MM.1S (cell line): ENCODE results near the gene G3BP1.
A peak's percentile ranks its signal among the peaks of the same experiment; 100 is the strongest.
"Not testable (repeated sequence)": the region's sequence is repeated elsewhere in the genome, so short reads cannot be mapped to it uniquely, and the experiment has no call there.

Experiments used
- DNase-seq: peaks from one replicate; pipeline ENCODE4 v3.0.0-alpha.2; 2015
- H2AFZ ChIP-seq: fragments of 300-600 bp; sonication (generic); 2 replicates; pipeline ENCODE4 v1.6.0; 2016; ENCODE audit warnings: antibody characterized with exemption, low read length
- H3F3A ChIP-seq: fragments of 300-600 bp; sonication (generic); 2 replicates; pipeline ENCODE4 v1.6.1; 2016; ENCODE audit warnings: mild to moderate bottlenecking, antibody characterized with exemption, low read length, moderate library complexity, mixed read lengths; ENCODE audit not compliant: insufficient read depth
- H3K27ac ChIP-seq: fragments of 300-600 bp; sonication (generic); 2 replicates; pipeline ENCODE4 v1.5.1; 2016; ENCODE audit warnings: mild to moderate bottlenecking, low read length
- H3K27me3 ChIP-seq: fragments of 300-600 bp; sonication (generic); replicated peaks from 2 replicates; pipeline ENCODE4 v1.6.0; 2016; ENCODE audit warnings: low read length; ENCODE audit not compliant: insufficient read depth
- H3K36me3 ChIP-seq: fragments of 300-600 bp; sonication (generic); replicated peaks from 2 replicates; pipeline ENCODE4 v1.6.1; 2016; ENCODE audit warnings: mild to moderate bottlenecking, low read length, mixed read lengths; ENCODE audit not compliant: insufficient read depth
- H3K4me1 ChIP-seq: fragments of 300-600 bp; sonication (generic); 2 replicates; pipeline ENCODE4 v1.6.1; 2016; ENCODE audit warnings: low read length, mixed read lengths
- H3K4me2 ChIP-seq: fragments of 300-600 bp; sonication (generic); 2 replicates; pipeline ENCODE4 v1.6.0; 2016; ENCODE audit warnings: low read depth, low read length
- H3K4me3 ChIP-seq: fragments of 300-600 bp; sonication (generic); 2 replicates; pipeline ENCODE4 v1.5.1; 2016; ENCODE audit warnings: low read length, mixed read lengths
- H3K79me2 ChIP-seq: fragments of 300-600 bp; sonication (generic); 2 replicates; pipeline ENCODE4 v1.6.1; 2016; ENCODE audit warnings: mixed run types, low read length, mixed read lengths
- H3K9ac ChIP-seq: fragments of 300-600 bp; sonication (generic); 2 replicates; pipeline ENCODE4 v1.6.1; 2016; ENCODE audit warnings: low read length, mixed read lengths
- H3K9me2 ChIP-seq: fragments of 300-600 bp; sonication (generic); replicated peaks from 2 replicates; pipeline ENCODE4 v1.6.1; 2016; ENCODE audit warnings: mild to moderate bottlenecking, low read length, mixed read lengths; ENCODE audit not compliant: insufficient read depth
- H3K9me3 ChIP-seq: fragments of 300-600 bp; sonication (generic); replicated peaks from 2 replicates; pipeline ENCODE4 v1.6.1; 2016; ENCODE audit warnings: mild to moderate bottlenecking, low read length, mixed read lengths; ENCODE audit not compliant: insufficient read depth
- H4K20me1 ChIP-seq: fragments of 300-600 bp; sonication (generic); 2 replicates; pipeline ENCODE4 v1.6.1; 2016; ENCODE audit warnings: mild to moderate bottlenecking, low read length, moderate library complexity, mixed read lengths; ENCODE audit not compliant: insufficient read depth
- CTCF ChIP-seq: fragments of 300-600 bp; sonication (generic); IDR thresholded peaks from 2 replicates; pipeline ENCODE4 v1.5.1; 2016; ENCODE audit warnings: antibody characterized with exemption, low read length, mixed read lengths
- EZH2 ChIP-seq: fragments of 300-600 bp; sonication (generic); optimal IDR thresholded peaks from 2 replicates; pipeline ENCODE3; 2017; ENCODE audit warnings: low read depth, mild to moderate bottlenecking, antibody characterized with exemption, low read length, mixed read lengths
- EZH2phosphoT487 ChIP-seq: fragments of 300-600 bp; sonication (generic); IDR thresholded peaks from 2 replicates; pipeline ENCODE4 v1.6.1; 2018; ENCODE audit warnings: antibody characterized with exemption, low read length

The G3BP1 gene

GRCh38 chr5:151771259-151772028 lies at the start of gene G3BP1:
G3BP1 (plus strand) TSS chr5:151771954; CDS start chr5:151786621, 14,667 bp downstream.
- Histone ChIP-seq H4K20me1 (peaks cover 40% of the 10 kb centered on the region), H3K4me3 (peak within 1 kb of the TSS; percentile 96), H2AFZ (peak within 1 kb of the TSS; percentile 87), H3K9ac (peak within 1 kb of the TSS; percentile 92), H3K9me3 (no peaks in the 10 kb centered on the region), H3K79me2 (peaks cover 48% of the 10 kb centered on the region), H3K4me1 (0 out of 2 replicates have a peak, but pooled peaks cover 19% of the 10 kb centered on the region), H3F3A (peaks cover 9% of the 10 kb centered on the region; the same call in 1 of the 2 replicates), H3K4me2 (peak within 1 kb of the TSS; percentile 96), H3K27ac (peak within 1 kb of the TSS; percentile 94), H3K36me3 (no peaks in the 10 kb centered on the region), H3K9me2 (no peaks in the 10 kb centered on the region), H3K27me3 (no peaks in the 10 kb centered on the region)
- TF ChIP-seq EZH2phosphoT487 (no peak), EZH2 (no peak), CTCF (peak; percentile 66)
- DNase-seq: peak; percentile 100

- no peak for TF ChIP-seq CTCF
- TF ChIP-seq EZH2: no peak
- TF ChIP-seq EZH2phosphoT487: no peak
- Histone ChIP-seq H3K79me2 (no peaks in the 10 kb centered on the region), H3K27me3 (no peaks in the 10 kb centered on the region), H3K9me2 (no peaks in the 10 kb centered on the region), H4K20me1 (no peaks in the 10 kb centered on the region), H3K4me3 (no peak overlapping the region), H3K27ac (peak overlapping the region; percentile 96; the same call in 1 of the 2 replicates), H3K9ac (no peak overlapping the region), H3K4me1 (peaks cover 52% of the 10 kb centered on the region), H3K36me3 (no peaks in the 10 kb centered on the region), H3F3A (peaks cover 38% of the 10 kb centered on the region), H3K9me3 (no peaks in the 10 kb centered on the region), H3K4me2 (peak overlapping the region; percentile 84; the same call in 1 of the 2 replicates), H2AFZ (no peak overlapping the region)
- no peak for DNase-seq
These were observed 49.2 kb upstream of the G3BP1 start for GRCh38 chr5:151722546-151722945.

- H3K4me1 ChIP-seq: peaks cover 52% of the 10 kb centered on the region
- no peaks in the 10 kb centered on the region for H3K36me3 ChIP-seq
- no peaks in the 10 kb centered on the region for H4K20me1 ChIP-seq
- H3K27me3 ChIP-seq: no peaks in the 10 kb centered on the region
- no peak overlapping the region for H3K9ac ChIP-seq
- DNase-seq: no peak
- H3K4me3 ChIP-seq: no peak overlapping the region
- no peak overlapping the region for H3K4me2 ChIP-seq
- no peaks in the 10 kb centered on the region for H3K9me2 ChIP-seq
- peaks cover 38% of the 10 kb centered on the region for H3F3A ChIP-seq
- H2AFZ ChIP-seq: no peak overlapping the region
- H3K9me3 ChIP-seq: no peaks in the 10 kb centered on the region
- TF ChIP-seq EZH2phosphoT487: no peak
- no peak for TF ChIP-seq EZH2
- TF ChIP-seq CTCF: no peak
- no peak overlapping the region for H3K27ac ChIP-seq
- H3K79me2 ChIP-seq: no peaks in the 10 kb centered on the region
These were observed 47.4 kb upstream of the G3BP1 start for GRCh38 chr5:151724360-151724759.

GRCh38 chr5:151729597-151729996 lies 42.2 kb upstream of the G3BP1 start:
- H2AFZ ChIP-seq, H3K9ac ChIP-seq, H3K9me3 ChIP-seq, H3K36me3 ChIP-seq, H3K4me1 ChIP-seq, H3K9me2 ChIP-seq, H3K4me3 ChIP-seq, H4K20me1 ChIP-seq, H3F3A ChIP-seq, H3K27ac ChIP-seq, H3K4me2 ChIP-seq, H3K27me3 ChIP-seq, H3K79me2 ChIP-seq, DNase-seq: not testable (repeated sequence)
